GM06990 (cell line): ENCODE measurements around the gene LTBP2.

Source experiments
- DNase-seq: peaks from one replicate; pipeline ENCODE4 v3.0.0-alpha.2; 2011; ENCODE audit not compliant: insufficient read length; ENCODE audit errors: extremely low read depth
- H3K27me3 ChIP-seq: replicated peaks from 2 replicates; pipeline ENCODE4 v1.6.0; 2011; ENCODE audit warnings: low read length; ENCODE audit not compliant: control insufficient read depth, insufficient read depth
- H3K36me3 ChIP-seq: 2 replicates; pipeline ENCODE4 v1.5.1; 2011; ENCODE audit warnings: low read length; ENCODE audit not compliant: control insufficient read depth, insufficient read depth
- H3K4me3 ChIP-seq: replicated peaks from 2 replicates; pipeline ENCODE4 v1.5.1; 2011; ENCODE audit warnings: low read depth, mild to moderate bottlenecking, control low read depth, low read length
- CTCF ChIP-seq: IDR thresholded peaks from 2 replicates; pipeline ENCODE4 v1.5.1; 2011; ENCODE audit warnings: low read length, control low read depth, mild to moderate bottlenecking, inconsistent platforms; ENCODE audit not compliant: insufficient read depth, poor library complexity, severe bottlenecking

Gene LTBP2

GRCh38 chr14:74592476-74593201 is 19.4 kb downstream of the LTBP2 start:
- no peak for DNase-seq
- Histone ChIP-seq H3K27me3 (no peaks in the 10 kb centered on the region; the same call in 1 of the 2 replicates), H3K36me3 (no peaks in the 10 kb centered on the region), H3K4me3 (no peak overlapping the region)
- TF ChIP-seq CTCF: no peak

GRCh38 chr14:74591899-74592298 is 20.1 kb downstream of the LTBP2 start:
- H3K4me3 ChIP-seq: no peak overlapping the region
- no peak for DNase-seq

GRCh38 chr14:74591394-74591793 is 20.6 kb downstream of the LTBP2 start:
- Histone ChIP-seq H3K27me3 (no peaks in the 10 kb centered on the region; the same call in 1 of the 2 replicates), H3K4me3 (no peak overlapping the region), H3K36me3 (no peaks in the 10 kb centered on the region)
- TF ChIP-seq CTCF: no peak
- no peak for DNase-seq

More at GRCh38 chr14:74591899-74592298, 20.1 kb downstream of the LTBP2 start:
- no peaks in the 10 kb centered on the region; the same call in 1 of the 2 replicates for H3K27me3 ChIP-seq
- TF ChIP-seq CTCF: no peak
- no peaks in the 10 kb centered on the region for H3K36me3 ChIP-seq

- DNase-seq: no peak
These were observed 22.7 kb downstream of the LTBP2 start for GRCh38 chr14:74589291-74589879.

GRCh38 chr14:74587363-74587707 is 24.7 kb downstream of the LTBP2 start:
- H3K27me3 ChIP-seq: no peaks in the 10 kb centered on the region; the same call in none of the 2 replicates
- no peaks in the 10 kb centered on the region for H3K36me3 ChIP-seq
- no peak for TF ChIP-seq CTCF
- no peak overlapping the region for H3K4me3 ChIP-seq
- DNase-seq: no peak

More at GRCh38 chr14:74589291-74589879, 22.7 kb downstream of the LTBP2 start:
- Histone ChIP-seq H3K36me3 (no peaks in the 10 kb centered on the region), H3K27me3 (no peaks in the 10 kb centered on the region; the same call in 1 of the 2 replicates), H3K4me3 (no peak overlapping the region)
- no peak for TF ChIP-seq CTCF
